PC-3 (cell line): ENCODE results near the gene INPP5K. TPM values are rescaled to one million over a fixed set of nuclear protein-coding genes. Genes with fewer than 3 reads are reported as not detected.

ENCODE experiments used
- ATAC-seq: fragments of 200-7000 bp; cut with Tn5 transposase; 2 replicates; pipeline ENCODE4 v1.9.1; 2020; ENCODE audit warnings: mild to moderate bottlenecking, moderate library complexity
- BruUV-seq: library from RNA; stranded (reverse); fragments of 400-500 nt; replicated peaks from 2 replicates; lab custom pipeline; 2021; lab: Mats Ljungman, UMichigan
- CTCF ChIA-PET: fragments of 300-600 bp; sonication (Branson Sonifier 250); formaldehyde crosslinking; loops from one replicate; lab custom pipeline; 2022; ENCODE audit warnings: antibody characterized with exemption; lab: Charles Lee
- POLR2A ChIA-PET: fragments of 300-600 bp; sonication (Branson Sonifier 250); formaldehyde crosslinking; loops from one replicate; lab custom pipeline; 2022; ENCODE audit warnings: antibody characterized with exemption; ENCODE audit not compliant: unreplicated experiment; lab: Charles Lee
- DNase-seq: peaks from one replicate; pipeline ENCODE4 v3.0.0-alpha.2; 2015
- H2AFZ ChIP-seq: fragments of 300-600 bp; sonication (generic); 2 replicates; pipeline ENCODE4 v1.6.0; 2016; ENCODE audit warnings: antibody characterized with exemption, low read length
- H3F3A ChIP-seq: fragments of 300-600 bp; sonication (generic); one replicate; pipeline ENCODE4 v1.6.0; 2017; ENCODE audit warnings: antibody characterized with exemption, low read length, control low read depth, mild to moderate bottlenecking; ENCODE audit not compliant: unreplicated experiment
- H3K27ac ChIP-seq: fragments of 300-600 bp; sonication (generic); 2 replicates; pipeline ENCODE4 v1.5.1; 2016; ENCODE audit warnings: mild to moderate bottlenecking, low read length
- H3K27me3 ChIP-seq: fragments of 300-600 bp; sonication (generic); 2 replicates; pipeline ENCODE4 v1.6.1; 2016; ENCODE audit warnings: low read length, mixed read lengths
- H3K36me3 ChIP-seq: fragments of 300-600 bp; sonication (generic); 2 replicates; pipeline ENCODE4 v1.6.1; 2016; ENCODE audit warnings: low read depth, mixed run types, low read length, mixed read lengths
- H3K4me1 ChIP-seq: fragments of 300-600 bp; sonication (generic); 2 replicates; pipeline ENCODE4 v1.5.1; 2016; ENCODE audit warnings: low read length; ENCODE audit not compliant: insufficient read depth
- H3K4me2 ChIP-seq: fragments of 300-600 bp; sonication (generic); 2 replicates; pipeline ENCODE4 v1.6.0; 2016; ENCODE audit warnings: low read length
- H3K4me3 ChIP-seq: fragments of 300-600 bp; sonication (generic); 2 replicates; pipeline ENCODE4 v1.5.1; 2016; ENCODE audit warnings: mild to moderate bottlenecking, low read length, mixed read lengths
- H3K79me2 ChIP-seq: fragments of 300-600 bp; sonication (generic); 2 replicates; pipeline ENCODE4 v1.6.1; 2017; ENCODE audit warnings: low read length, mixed read lengths
- H3K9ac ChIP-seq: fragments of 300-600 bp; sonication (generic); 2 replicates; pipeline ENCODE4 v1.6.0; 2016; ENCODE audit warnings: mild to moderate bottlenecking, low read length
- H3K9me2 ChIP-seq: fragments of 300-600 bp; sonication (generic); replicated peaks from 2 replicates; pipeline ENCODE4 v1.6.1; 2016; ENCODE audit warnings: mixed run types, low read length, mixed read lengths
- H3K9me3 ChIP-seq: fragments of 300-600 bp; sonication (generic); 2 replicates; pipeline ENCODE4 v1.6.1; 2016; ENCODE audit warnings: low read length, mixed read lengths
- H4K20me1 ChIP-seq: fragments of 300-600 bp; sonication (generic); 2 replicates; pipeline ENCODE4 v1.6.1; 2016; ENCODE audit warnings: low read length, mixed read lengths
- EZH2 ChIP-seq: fragments of 300-600 bp; sonication (generic); IDR thresholded peaks from one replicate; pipeline ENCODE4 v1.6.1; 2017; ENCODE audit warnings: antibody characterized with exemption, mild to moderate bottlenecking, low read length; ENCODE audit not compliant: unreplicated experiment
- EZH2phosphoT487 ChIP-seq: fragments of 300-600 bp; sonication (generic); IDR thresholded peaks from 2 replicates; pipeline ENCODE4 v1.6.1; 2018; ENCODE audit warnings: mild to moderate bottlenecking, antibody characterized with exemption, low read length, borderline replicate concordance
- intact Hi-C: fragments of 100-400 bp; cut with micrococcal nuclease; formaldehyde crosslinking; loops from 2 replicates; pipeline ENCODE4 v1.9.0; 2023
- total RNA-seq: library from RNA; depleted of rRNA; stranded (reverse); fragments of >200 nt; gene quantifications from 2 replicates; pipeline ENCODE4 v1.2.3, GENCODE V29; 2014
- TF ChIP-seq, protein P1 (sequence below): fragments of 300-600 bp; sonication (generic); conservative IDR thresholded peaks from 2 replicates; pipeline ENCODE4 v1.5.1; 2017; ENCODE audit warnings: antibody characterized with exemption, low read depth, mild to moderate bottlenecking, low read length

Gene INPP5K
- total RNA-seq, 1 experiment from 2014 or later = 52.6 TPM

DNA sequence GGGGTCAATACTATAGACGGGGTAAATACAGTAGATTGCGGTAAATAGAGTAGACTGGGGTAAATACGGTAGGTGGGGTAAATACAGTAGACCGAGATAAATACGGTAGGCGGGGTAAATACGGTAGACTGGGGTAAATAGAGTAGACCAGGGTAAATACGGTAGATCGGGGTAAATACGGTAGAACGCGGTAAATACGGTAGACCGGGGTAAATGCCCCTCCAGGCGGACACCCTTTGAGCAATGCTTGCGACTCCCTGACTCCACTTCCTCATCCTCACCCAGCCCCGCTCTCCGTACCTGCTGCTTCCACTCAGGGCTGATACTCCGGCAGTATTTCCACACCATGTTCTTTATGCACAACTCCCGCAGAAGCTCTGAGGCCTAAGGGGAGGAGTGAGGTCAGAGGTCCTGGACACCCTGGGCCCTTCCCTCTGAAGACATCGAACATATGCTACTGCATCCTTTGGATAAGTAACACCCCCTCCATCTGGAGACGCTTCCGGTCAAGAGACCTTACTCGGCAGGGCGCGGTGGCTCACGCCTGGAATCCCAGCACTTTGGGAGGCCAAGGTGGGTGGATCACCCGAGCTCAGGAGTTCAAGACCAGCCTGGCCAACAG, 47.1 kb downstream of the INPP5K start:
- DNase-seq = no peak
- Histone ChIP-seq H4K20me1 (no peaks in the 10 kb centered on the region), H3K27me3 (no peaks in the 10 kb centered on the region), H3F3A (no peaks in the 10 kb centered on the region), H3K9me2 (no peaks in the 10 kb centered on the region), H3K4me1 (no peaks in the 10 kb centered on the region), H3K27ac (no peak overlapping the region), H3K9me3 (no peaks in the 10 kb centered on the region), H3K4me2 (no peak overlapping the region), H3K9ac (no peak overlapping the region), H3K36me3 (no peaks in the 10 kb centered on the region), H3K4me3 (no peak overlapping the region), H3K79me2 (no peaks in the 10 kb centered on the region), H2AFZ (no peak overlapping the region)
- ChIA-PET POLR2A (no interaction called here), CTCF (no interaction called here)
- BruUV-seq = no TSS peak
- ATAC-seq = no peak
- intact Hi-C loops = no loop called here
- TF ChIP-seq EZH2phosphoT487 (no peak), EZH2 (no peak)
- TF ChIP-seq, protein P1, sequence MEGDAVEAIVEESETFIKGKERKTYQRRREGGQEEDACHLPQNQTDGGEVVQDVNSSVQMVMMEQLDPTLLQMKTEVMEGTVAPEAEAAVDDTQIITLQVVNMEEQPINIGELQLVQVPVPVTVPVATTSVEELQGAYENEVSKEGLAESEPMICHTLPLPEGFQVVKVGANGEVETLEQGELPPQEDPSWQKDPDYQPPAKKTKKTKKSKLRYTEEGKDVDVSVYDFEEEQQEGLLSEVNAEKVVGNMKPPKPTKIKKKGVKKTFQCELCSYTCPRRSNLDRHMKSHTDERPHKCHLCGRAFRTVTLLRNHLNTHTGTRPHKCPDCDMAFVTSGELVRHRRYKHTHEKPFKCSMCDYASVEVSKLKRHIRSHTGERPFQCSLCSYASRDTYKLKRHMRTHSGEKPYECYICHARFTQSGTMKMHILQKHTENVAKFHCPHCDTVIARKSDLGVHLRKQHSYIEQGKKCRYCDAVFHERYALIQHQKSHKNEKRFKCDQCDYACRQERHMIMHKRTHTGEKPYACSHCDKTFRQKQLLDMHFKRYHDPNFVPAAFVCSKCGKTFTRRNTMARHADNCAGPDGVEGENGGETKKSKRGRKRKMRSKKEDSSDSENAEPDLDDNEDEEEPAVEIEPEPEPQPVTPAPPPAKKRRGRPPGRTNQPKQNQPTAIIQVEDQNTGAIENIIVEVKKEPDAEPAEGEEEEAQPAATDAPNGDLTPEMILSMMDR = no peak

DNA sequence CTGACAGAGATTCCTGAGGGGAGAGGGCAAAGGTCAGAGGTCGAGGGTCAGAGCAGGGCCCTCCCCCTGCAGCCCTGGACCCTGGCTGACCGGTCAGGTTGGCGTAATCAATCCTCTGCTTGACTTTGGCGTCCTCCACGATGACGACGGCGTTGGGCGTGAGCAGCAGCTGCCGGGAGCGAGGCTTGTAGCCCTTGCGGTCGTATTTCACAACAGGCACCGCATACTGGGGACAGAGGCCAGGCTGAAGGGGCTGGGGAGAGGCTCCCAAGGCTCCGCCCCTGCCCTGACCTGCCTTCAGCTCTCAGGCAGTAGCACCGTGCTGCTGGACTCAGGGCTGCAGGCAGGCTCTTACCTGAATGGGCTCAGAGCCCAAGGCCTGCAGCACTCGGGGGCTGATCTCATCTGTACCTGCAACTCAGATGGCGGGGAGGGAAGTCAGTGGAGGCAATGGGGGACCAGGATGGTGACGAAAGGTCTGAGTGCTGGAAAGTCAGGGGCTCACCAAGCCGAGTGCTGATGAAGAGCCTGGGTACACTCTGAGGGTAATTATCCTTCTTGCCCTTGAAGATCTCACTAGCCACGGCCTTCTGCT, 48.4 kb downstream of the INPP5K start:
- H4K20me1 ChIP-seq = no peaks in the 10 kb centered on the region
- POLR2A ChIA-PET = no interaction called here
- no peaks in the 10 kb centered on the region for H3K4me1 ChIP-seq
- H3K4me2 ChIP-seq = no peak overlapping the region
- H3K4me3 ChIP-seq = no peak overlapping the region
- H3F3A ChIP-seq = no peaks in the 10 kb centered on the region
- H3K9ac ChIP-seq = no peak overlapping the region
- ATAC-seq (no peak), DNase-seq (no peak)
- CTCF ChIA-PET = no interaction called here
- no peaks in the 10 kb centered on the region for H3K79me2 ChIP-seq
- intact Hi-C loops = no loop called here
- TF ChIP-seq EZH2phosphoT487 = no peak
- TF ChIP-seq, protein P1 = no peak
- TF ChIP-seq EZH2 = no peak
- H3K27me3 ChIP-seq = no peaks in the 10 kb centered on the region
- BruUV-seq = no TSS peak
- H3K9me3 ChIP-seq = no peaks in the 10 kb centered on the region
- no peaks in the 10 kb centered on the region for H3K36me3 ChIP-seq
- H2AFZ ChIP-seq = no peak overlapping the region
- H3K9me2 ChIP-seq = no peaks in the 10 kb centered on the region
- no peak overlapping the region for H3K27ac ChIP-seq

DNA sequence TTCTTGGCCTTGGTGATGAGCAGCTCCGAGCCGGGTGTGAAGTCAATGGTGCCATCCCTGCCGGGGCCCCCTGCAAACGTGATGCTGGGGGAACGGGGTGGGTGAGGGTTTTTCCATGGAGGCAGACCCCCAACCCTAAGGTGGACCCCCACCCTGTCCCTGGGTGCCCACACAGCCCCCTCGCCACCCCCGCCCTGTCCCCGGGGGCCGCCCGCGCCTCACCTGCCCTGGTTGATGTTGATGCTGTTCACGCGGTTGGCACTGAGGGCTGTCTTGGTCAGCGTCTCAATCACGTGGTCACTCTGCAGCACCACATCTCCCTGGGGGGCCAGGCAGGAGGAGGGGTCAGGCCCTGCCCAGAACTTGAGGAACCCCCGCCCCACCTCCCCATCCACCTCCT, 49.2 kb downstream of the INPP5K start:
- no TSS peak for BruUV-seq
- H2AFZ ChIP-seq = no peak overlapping the region

More for the DNA sequence above, 49.2 kb downstream of the INPP5K start:
- Histone ChIP-seq H3K9ac (no peak overlapping the region), H4K20me1 (no peaks in the 10 kb centered on the region), H3K27me3 (no peaks in the 10 kb centered on the region), H3K4me2 (no peak overlapping the region), H3K9me2 (no peaks in the 10 kb centered on the region), H3K4me3 (no peak overlapping the region), H3K27ac (no peak overlapping the region), H3K36me3 (no peaks in the 10 kb centered on the region), H3K9me3 (no peaks in the 10 kb centered on the region), H3F3A (no peaks in the 10 kb centered on the region), H3K4me1 (no peaks in the 10 kb centered on the region), H3K79me2 (no peaks in the 10 kb centered on the region)
- ATAC-seq (no peak), DNase-seq (no peak)
- intact Hi-C loops = no loop called here
- CTCF ChIA-PET = no interaction called here
- POLR2A ChIA-PET = no interaction called here
- no peak for TF ChIP-seq EZH2
- TF ChIP-seq, protein P1 = no peak
- TF ChIP-seq EZH2phosphoT487 = no peak
